K562 (cell line): ENCODE measurements around the gene FASTKD1. TPM values are rescaled to one million over a fixed set of nuclear protein-coding genes. Genes with fewer than 3 reads are reported as not detected.

ENCODE experiments used
- ATAC-seq: fragments of 200-7000 bp; cut with Tn5 transposase; 3 replicates; pipeline ENCODE4 v1.9.1; 2020; ENCODE audit warnings: moderate library complexity
- BruUV-seq: library from RNA; stranded (reverse); fragments of 400-500 nt; replicated peaks from 2 replicates; lab custom pipeline; 2021; lab: Mats Ljungman, UMichigan
- CTCF ChIA-PET: fragments of 300-600 bp; formaldehyde crosslinking; extraction: SDS; loops from one replicate; lab custom pipeline; 2021; ENCODE audit warnings: low intra/inter-chr PET ratio; lab: Yijun Ruan, JAX
- POLR2A ChIA-PET: fragments of 300-600, 350-650 bp; sonication (Branson Sonifier 250); formaldehyde crosslinking; extraction: SDS; loops from one replicate; lab custom pipeline; 2021; ENCODE audit warnings: antibody characterized with exemption, inconsistent platforms; lab: Yijun Ruan, JAX
- DNase-seq, 4 experiments: peaks; one replicate each; pipeline versions ENCODE4 v3.0.0 to v3.0.0-alpha.2; 2011 to 2018; ENCODE audit warnings: low spot score in 3 of 4, mixed read lengths in 3 of 4; ENCODE audit errors: extremely low read depth in 1 of 4
- FAIRE-seq: peaks from 2 replicates; lab custom pipeline; 2011; peaks lifted over from hg19 to GRCh38; lab: Jason Lieb, UNC
- H2AFZ ChIP-seq: 2 replicates; pipeline ENCODE4 v1.6.0; 2011; ENCODE audit warnings: low read depth, low read length, control low read depth, inconsistent platforms
- H3K27ac ChIP-seq: fragments of 200-600 bp; 3 replicates; pipeline ENCODE4 v1.8.0; 2011; ENCODE audit warnings: low read depth, mild to moderate bottlenecking, control low read depth, inconsistent platforms, low read length, moderate library complexity, mixed read lengths; ENCODE audit errors: extremely low read depth
- H3K27me3 ChIP-seq, 2 experiments: fragments of 300-600 bp in 1 of 2; 2 replicates in 1 of 2; 3 replicates in 1 of 2; pipeline versions ENCODE4 v1.6.0 to v1.8.0; 2011; ENCODE audit warnings: inconsistent platforms in 2 of 2, low read length in 2 of 2, mild to moderate bottlenecking in 1 of 2, mixed read lengths in 1 of 2, moderate library complexity in 1 of 2; ENCODE audit not compliant: control insufficient read depth in 2 of 2, insufficient read depth in 2 of 2
- H3K36me3 ChIP-seq: fragments of 300-600 bp; 3 replicates; pipeline ENCODE4 v1.8.0; 2011; ENCODE audit warnings: mild to moderate bottlenecking, low read length, inconsistent platforms; ENCODE audit not compliant: control insufficient read depth, insufficient read depth
- H3K4me1 ChIP-seq, 2 experiments: fragments of 200-600 bp in 1 of 2; replicated peaks in 1 of 2; 2 replicates in 1 of 2; 3 replicates in 1 of 2; pipeline versions ENCODE4 v1.5.1 to v1.8.0; 2011; ENCODE audit warnings: inconsistent platforms in 2 of 2, low read length in 2 of 2, mild to moderate bottlenecking in 1 of 2, mixed read lengths in 1 of 2, moderate library complexity in 1 of 2; ENCODE audit not compliant: control insufficient read depth in 2 of 2, insufficient read depth in 2 of 2
- H3K4me2 ChIP-seq: 2 replicates; pipeline ENCODE4 v1.6.1; 2011; ENCODE audit warnings: low read length, control low read depth, inconsistent platforms, mixed read lengths; ENCODE audit not compliant: insufficient read depth
- H3K4me3 ChIP-seq: fragments of 200-600 bp; sonication (generic), shearing (Covaris generic); 2 replicates; pipeline ENCODE4 v1.5.1; 2016; ENCODE audit warnings: control low read depth, inconsistent platforms
- H3K79me2 ChIP-seq: fragments of 200-600 bp; 3 replicates; pipeline ENCODE4 v1.8.0; 2011; ENCODE audit warnings: low read length, inconsistent platforms; ENCODE audit not compliant: control insufficient read depth, insufficient read depth
- H3K9ac ChIP-seq, 2 experiments: 2 replicates each; pipeline versions ENCODE4 v1.6.0 to v1.6.1; 2011; ENCODE audit warnings: low read depth in 2 of 2, low read length in 2 of 2, control low read depth in 1 of 2, inconsistent platforms in 1 of 2, mild to moderate bottlenecking in 1 of 2, mixed read lengths in 1 of 2; ENCODE audit not compliant: insufficient read depth in 1 of 2
- H3K9me1 ChIP-seq: one replicate; pipeline ENCODE4 v1.6.0; 2011; ENCODE audit warnings: inconsistent platforms, mild to moderate bottlenecking, low read length, moderate library complexity; ENCODE audit not compliant: control insufficient read depth, insufficient read depth
- H3K9me3 ChIP-seq: replicated peaks from 2 replicates; pipeline ENCODE4 v1.5.1; 2011; ENCODE audit warnings: low read depth, low read length, inconsistent platforms; ENCODE audit not compliant: control insufficient read depth, insufficient read depth
- H4K20me1 ChIP-seq: replicated peaks from 2 replicates; pipeline ENCODE4 v1.6.1; 2011; ENCODE audit warnings: low read length, inconsistent platforms, mixed read lengths; ENCODE audit not compliant: control insufficient read depth, insufficient read depth
- AFF1 ChIP-seq, 2 experiments: fragments of 450-650 bp; IDR thresholded peaks; 2 replicates each; pipeline ENCODE4 v1.6.1; 2018; ENCODE audit warnings: mild to moderate bottlenecking in 2 of 2, low read depth in 1 of 2; ENCODE audit not compliant: partially characterized antibody in 2 of 2
- CUX1 ChIP-seq: fragments of 200-800 bp; sonication (Bioruptor generic); IDR thresholded peaks from 2 replicates; pipeline ENCODE4 v1.6.1; 2016; ENCODE audit warnings: missing genetic modification characterization, missing compliant biosample characterization
- ID3 ChIP-seq, 2 experiments: fragments of 250-450 bp in 1 of 2; fragments of 450-650 bp in 1 of 2; sonication (Bioruptor Pico) in 1 of 2; IDR thresholded peaks; 2 replicates each; pipeline versions ENCODE4 v1.6.1 to v1.8.0; 2016 to 2021; ENCODE audit warnings: mild to moderate bottlenecking in 2 of 2, moderate library complexity in 2 of 2, missing compliant biosample characterization in 1 of 2, missing genetic modification characterization in 1 of 2
- KAT8 ChIP-seq: fragments of 450-650 bp; IDR thresholded peaks from 2 replicates; pipeline ENCODE4 v1.6.1; 2016; ENCODE audit warnings: low read depth, mild to moderate bottlenecking
- MCM7 ChIP-seq, 2 experiments: fragments of 450-650 bp; IDR thresholded peaks; 2 replicates each; pipeline ENCODE4 v1.6.1; 2016 to 2018
- TARDBP ChIP-seq: fragments of 450-650 bp; IDR thresholded peaks from 2 replicates; pipeline ENCODE4 v1.6.1; 2016
- TFAM ChIP-seq: fragments of 250-450 bp; sonication (Bioruptor Pico); conservative IDR thresholded peaks from 2 replicates; pipeline ENCODE4 v1.5.0; 2021; ENCODE audit warnings: mild to moderate bottlenecking, moderate library complexity
- XRCC5 ChIP-seq: fragments of 200-400 bp; formaldehyde crosslinking; IDR thresholded peaks from 2 replicates; pipeline ENCODE4 v1.6.1; 2017; ENCODE audit warnings: low read depth, mild to moderate bottlenecking, low read length
- ZNF165 ChIP-seq: fragments of 250-450 bp; sonication (Bioruptor Pico); IDR thresholded peaks from 2 replicates; pipeline ENCODE4 v1.4.0; 2020; ENCODE audit warnings: borderline replicate concordance
- ZNF316 ChIP-seq: fragments of 450-650 bp; IDR thresholded peaks from 2 replicates; pipeline ENCODE4 v1.6.1; 2016
- in situ Hi-C: fragments of 300-500 bp; cut with MboI; formaldehyde crosslinking; loops from 4 replicates; pipeline ENCODE4 v1.15.0; 2018; ENCODE audit warnings: inconsistent platforms, mixed read lengths
- intact Hi-C: fragments of 100-400 bp; cut with micrococcal nuclease; formaldehyde crosslinking; loops from 2 replicates; pipeline ENCODE4 v1.14.2; 2022
- polyA plus RNA-seq, 8 experiments: library from polyadenylated mRNA; depleted of rRNA in 4 of 8; stranded (reverse) in 5 of 8; unstranded in 3 of 8; fragments of >200 nt; fragmentation: Nextera tagmentation in 2 of 8; fragmentation: Illumina TruSeq in 1 of 8; extraction: Ambion mirVana in 2 of 8; extraction: Trizol in 1 of 8; gene quantifications; 2 replicates each; pipeline versions ENCODE4 v1.2.1 to v1.2.3, GENCODE V29; 2011 to 2014; ENCODE audit warnings: inconsistent platforms in 1 of 8, missing spikeins in 1 of 8
- total RNA-seq, 7 experiments: library from RNA; depleted of rRNA in 6 of 7; stranded (reverse); fragments of >200 nt in 6 of 7; fragmentation: Illumina TruSeq in 2 of 7; extraction: Trizol in 2 of 7; gene quantifications; 2 replicates each; pipeline versions ENCODE4 v1.2.1 to v1.2.3, GENCODE V29; 2011 to 2021; ENCODE audit warnings: low replicate concordance in 1 of 7

FASTKD1 gene
- total and polyA plus RNA-seq, 9 of the 15 experiments (the other 6 are each of a cell fraction or from before 2014, with no cell fraction given), result 63.5 to 134 (median 119) TPM

- no peak for ATAC-seq
- no peaks in the 10 kb centered on the region for H4K20me1 ChIP-seq
- H3K4me2 ChIP-seq, result no peak overlapping the region
- H3K79me2 ChIP-seq, result no peaks in the 10 kb centered on the region
- no peaks in the 10 kb centered on the region for H3K9me1 ChIP-seq
- FAIRE-seq, result no peak
- no peaks in the 10 kb centered on the region for H3K4me1 ChIP-seq
- in situ Hi-C loops (no loop called here), intact Hi-C loops (no loop called here)
- TF ChIP-seq XRCC5 (no peak), ZNF316 (no peak), CUX1 (CRISPR knock-in tag) (no peak), MCM7 (IDR thresholded peaks at IDR 0.05) (no peak), TFAM (CRISPR knock-in tag) (no peak), AFF1 (IDR thresholded peaks at IDR 0.05; ENCODE audit: low read depth in 1 of 2, partially characterized antibody in 2 of 2) (no peak), ZNF165 (CRISPR knock-in tag) (no peak), TARDBP (no peak), ID3 (CRISPR knock-in tag; IDR thresholded peaks at IDR 0.05) (no peak), ID3 (tag; IDR thresholded peaks at IDR 0.05) (no peak), KAT8 (no peak)
- H3K4me3 ChIP-seq, result no peak overlapping the region
- peaks cover 6% of the 10 kb centered on the region; the same call in 1 of the 3 replicates for H3K36me3 ChIP-seq
- no TSS peak for BruUV-seq
- no peak overlapping the region for H2AFZ ChIP-seq
- H3K27ac ChIP-seq, result no peak overlapping the region
- H3K9ac ChIP-seq, result no peak overlapping the region
- CTCF ChIA-PET, result no interaction called here
- POLR2A ChIA-PET, result no interaction called here
- no peak for DNase-seq
- H3K27me3 ChIP-seq, result no peaks in the 10 kb centered on the region
- no peaks in the 10 kb centered on the region for H3K9me3 ChIP-seq
Observed at GRCh38 chr2:169486487-169486886, 87.2 kb downstream of the FASTKD1 start.
